Lung (tissue), 12 donors: ENCODE data around the gene RASGRF1. TPM values are rescaled to one million over a fixed set of nuclear protein-coding genes. Genes with fewer than 3 reads are reported as not detected.
A peak's percentile ranks its signal among the peaks of the same experiment; 100 is the strongest.

Source experiments
- ATAC-seq: fragments of 200-7000 bp; cut with Tn5 transposase; one replicate; pipeline ENCODE4 v1.9.1; 2020; ENCODE audit warnings: moderate number of reproducible peaks; ENCODE audit not compliant: insufficient read depth, low FRiP score
- DNase-seq, 3 donors: peaks; one replicate each; pipeline ENCODE4 v3.0.0-alpha.2; 2013 to 2017
- H3K27ac ChIP-seq, 2 donors: one replicate each; pipeline ENCODE4 v1.5.1; 2013; ENCODE audit warnings: mild to moderate bottlenecking in 2 of 2, moderate library complexity in 2 of 2, control low read depth in 1 of 2, inconsistent platforms in 1 of 2, low read depth in 1 of 2, low read length in 1 of 2
- H3K27me3 ChIP-seq, 3 donors: one replicate each; pipeline ENCODE4 v1.5.1; 2013; ENCODE audit warnings: low read length in 2 of 3; ENCODE audit not compliant: control insufficient read depth in 3 of 3, insufficient read depth in 3 of 3
- H3K36me3 ChIP-seq, 4 donors: one replicate each; pipeline ENCODE4 v1.5.1; 2013; ENCODE audit warnings: low read length in 4 of 4, mild to moderate bottlenecking in 1 of 4, moderate library complexity in 1 of 4; ENCODE audit not compliant: control insufficient read depth in 4 of 4, insufficient read depth in 4 of 4
- H3K4me1 ChIP-seq, 5 donors: one replicate each; pipeline ENCODE4 v1.5.1; 2013; ENCODE audit warnings: low read length in 5 of 5, mild to moderate bottlenecking in 2 of 5, moderate library complexity in 1 of 5; ENCODE audit not compliant: control insufficient read depth in 5 of 5, insufficient read depth in 5 of 5
- H3K4me3 ChIP-seq: one replicate; pipeline ENCODE4 v1.5.1; 2013; ENCODE audit warnings: mild to moderate bottlenecking, control low read depth, moderate library complexity
- H3K9ac ChIP-seq, 2 donors: one replicate each; pipeline ENCODE4 v1.5.1; 2013; ENCODE audit warnings: low read length in 2 of 2, control low read depth in 1 of 2; ENCODE audit not compliant: insufficient read depth in 1 of 2
- H3K9me3 ChIP-seq, 4 donors: one replicate each; pipeline ENCODE4 v1.5.1; 2013; ENCODE audit warnings: low read length in 3 of 4, mild to moderate bottlenecking in 1 of 4, moderate library complexity in 1 of 4; ENCODE audit not compliant: control insufficient read depth in 4 of 4, insufficient read depth in 3 of 4
- CTCF ChIP-seq: IDR thresholded peaks from 2 replicates; pipeline ENCODE4 v1.5.1; 2012; ENCODE audit warnings: mild to moderate bottlenecking; ENCODE audit errors: control extremely low read depth, extremely low read depth
- WGBS, 2 donors: extraction: QIAGEN DNeasy Blood & Tissue Kit; methylation state at CpG; one replicate each; pipeline ENCODE4 v1.1.7; 2013; 5-methylcytosine and 5-hydroxymethylcytosine counted together
- polyA plus RNA-seq, 2 donors: library from polyadenylated mRNA; stranded (reverse); fragments of 200-250 nt; gene quantifications; one replicate each; pipeline ENCODE4 v1.2.1, GENCODE V29; 2013
- total RNA-seq, 2 donors: library from RNA; depleted of rRNA in 1 of 2; stranded (reverse); fragments of >200 nt in 1 of 2; gene quantifications; one replicate each; pipeline ENCODE4 v1.2.1, GENCODE V29; 2014 to 2021
- donor health status: control.
- donor health status: control.
- donor health status: Bipolar disorder and iron deficiency.
- donor health status: healthy.
- donor health status: DM: yes; HTN: yes; CAD: no.

Gene RASGRF1
- total and polyA plus RNA-seq, 4 donors, result 10.9 to 71.2 (median 24.6) TPM

DNA sequence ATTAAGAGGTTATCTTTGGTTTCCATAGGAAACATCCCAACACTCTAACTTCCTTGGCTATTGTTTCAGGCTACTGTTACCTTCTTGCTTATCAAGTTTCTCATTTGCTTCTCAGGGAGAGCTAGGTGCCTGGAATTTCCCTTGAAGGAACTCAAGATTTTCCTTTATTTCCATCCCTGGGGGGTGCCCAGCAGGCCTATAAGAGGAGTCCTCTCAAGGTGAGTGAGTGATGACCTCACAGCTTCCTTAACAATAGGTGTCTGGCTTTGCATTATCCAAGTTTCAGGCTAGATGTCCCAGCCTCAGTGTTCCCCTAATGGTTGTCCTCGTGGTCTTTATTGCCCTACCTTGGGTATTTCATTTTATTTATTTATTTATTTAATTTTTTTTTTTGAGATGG, 133.6 kb downstream of the RASGRF1 start:
- no peaks in the 10 kb centered on the region for H3K27me3 ChIP-seq
- no peaks in the 10 kb centered on the region for H3K36me3 ChIP-seq
- H3K4me1 ChIP-seq, result peaks cover 0 to 3% (median 0%) of the 10 kb centered on the region in 5 donors
- TF ChIP-seq CTCF, result no peak
- H3K9ac ChIP-seq, result no peak overlapping the region
- WGBS, 2 donors, result 91 to 97% methylated on average over 1 of the region's 1 CpG
- H3K9me3 ChIP-seq, result no peaks in the 10 kb centered on the region
- no peak overlapping the region for H3K4me3 ChIP-seq
- no peak overlapping the region for H3K27ac ChIP-seq
- ATAC-seq, result no peak
- no peak for DNase-seq

DNA sequence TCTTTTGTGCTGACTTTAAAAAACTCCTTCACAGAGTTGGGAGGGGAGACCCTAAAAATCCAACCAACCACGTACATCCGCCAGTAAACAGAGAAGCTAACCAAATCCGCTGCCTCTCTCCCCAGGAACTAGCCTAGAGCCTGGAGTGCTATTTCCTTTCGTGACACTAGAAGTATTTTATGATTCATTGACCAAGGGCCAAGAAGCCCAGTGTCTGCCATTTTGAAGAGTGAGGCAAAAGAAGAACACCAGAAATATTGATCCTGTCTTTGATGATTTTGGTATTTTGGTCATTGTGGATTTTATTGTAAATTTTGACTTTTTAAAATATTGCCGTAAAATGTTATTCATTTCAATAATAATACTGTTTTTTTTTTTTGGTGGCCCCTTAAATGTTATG, 135.2 kb downstream of the RASGRF1 start:
- H3K9ac ChIP-seq, result no peak overlapping the region
- no peak overlapping the region for H3K27ac ChIP-seq
- 92 to 96% methylated on average over 5 of the region's 5 CpGs for WGBS, 2 donors
- H3K9me3 ChIP-seq, result no peaks in the 10 kb centered on the region
- TF ChIP-seq CTCF, result no peak
- no peak overlapping the region for H3K4me3 ChIP-seq
- no peaks in the 10 kb centered on the region for H3K27me3 ChIP-seq
- ATAC-seq, result no peak
- DNase-seq, result no peak
- H3K4me1 ChIP-seq, result peaks cover 0 to 8% (median 4%) of the 10 kb centered on the region in 5 donors
- H3K36me3 ChIP-seq, result no peaks in the 10 kb centered on the region

- peaks cover 0 to 9% (median 4%) of the 10 kb centered on the region in 5 donors for H3K4me1 ChIP-seq
- peak in 1 of 3 donors; percentile 48 for DNase-seq
- no peaks in the 10 kb centered on the region for H3K27me3 ChIP-seq
- H3K9ac ChIP-seq, result no peak overlapping the region
- WGBS, 2 donors, result 53 to 80% methylated on average over 4 of the region's 4 CpGs
- ATAC-seq, result peak; percentile 73
- H3K36me3 ChIP-seq, result no peaks in the 10 kb centered on the region
- no peak overlapping the region for H3K4me3 ChIP-seq
- H3K27ac ChIP-seq, result peak overlapping the region in 1 of 2 donors; percentile 94
- H3K9me3 ChIP-seq, result no peaks in the 10 kb centered on the region
- no peak for TF ChIP-seq CTCF
Observed at GRCh38 chr15:78951841-78952238, 138.7 kb downstream of the RASGRF1 start.
